H1 (cell line): ENCODE data around the gene TUBD1. TPM values are rescaled to one million over a fixed set of nuclear protein-coding genes. Genes with fewer than 3 reads are reported as not detected.

Source experiments
- CTCF ChIA-PET: fragments of 300-600 bp; sonication (Branson Sonifier 250); formaldehyde crosslinking; loops from one replicate; lab custom pipeline; 2021; ENCODE audit not compliant: partially characterized antibody; lab: Charles Lee
- POLR2A ChIA-PET: fragments of 300-600 bp; sonication (Branson Sonifier 250); formaldehyde crosslinking; loops from one replicate; lab custom pipeline; 2021; ENCODE audit warnings: inconsistent platforms; ENCODE audit not compliant: partially characterized antibody; lab: Charles Lee
- DNase-seq, 2 experiments: peaks; one replicate each; pipeline versions ENCODE4 v3.0.0 to v3.0.0-alpha.2; 2010 to 2022; ENCODE audit warnings: low spot score in 2 of 2, low read depth in 1 of 2, mixed read lengths in 1 of 2
- FAIRE-seq: peaks from 2 replicates; lab custom pipeline; 2011; peaks lifted over from hg19 to GRCh38; lab: Jason Lieb, UNC
- H2AFZ ChIP-seq: 2 replicates; pipeline ENCODE4 v1.8.1; 2012; ENCODE audit warnings: low read length, inconsistent platforms
- H2AK5ac ChIP-seq: 2 replicates; pipeline ENCODE4 v1.6.1; 2013; ENCODE audit warnings: low read depth, low read length
- H2BK120ac ChIP-seq: replicated peaks from 2 replicates; pipeline ENCODE3; 2013; ENCODE audit warnings: low read depth, low read length, inconsistent platforms
- H2BK12ac ChIP-seq: 2 replicates; pipeline ENCODE4 v1.6.1; 2013; ENCODE audit warnings: low read depth, low read length
- H2BK15ac ChIP-seq: 2 replicates; pipeline ENCODE4 v1.6.1; 2013; ENCODE audit warnings: low read length
- H2BK20ac ChIP-seq: 2 replicates; pipeline ENCODE4 v1.6.1; 2013; ENCODE audit warnings: low read length
- H2BK5ac ChIP-seq: 2 replicates; pipeline ENCODE4 v1.6.1; 2013; ENCODE audit warnings: low read depth, low read length
- H3K14ac ChIP-seq: 2 replicates; pipeline ENCODE4 v1.6.1; 2013; ENCODE audit warnings: inconsistent platforms; ENCODE audit not compliant: insufficient read length
- H3K18ac ChIP-seq: 2 replicates; pipeline ENCODE4 v1.6.1; 2013; ENCODE audit warnings: low read length; ENCODE audit errors: extremely low read depth
- H3K23ac ChIP-seq: 2 replicates; pipeline ENCODE4 v1.6.1; 2013; ENCODE audit warnings: inconsistent platforms; ENCODE audit not compliant: insufficient read length
- H3K23me2 ChIP-seq: 2 replicates; pipeline ENCODE4 v1.6.1; 2013; ENCODE audit warnings: low read depth, low read length
- H3K27ac ChIP-seq: 2 replicates; pipeline ENCODE4 v1.6.1; 2011; ENCODE audit warnings: low read depth, low read length, inconsistent platforms
- H3K27me3 ChIP-seq, 4 experiments: replicated peaks in 1 of 4; 1 replicate in 1 of 4; 2 replicates in 3 of 4; pipeline versions ENCODE4 v1.6.1 to v1.8.1; 2011 to 2013; ENCODE audit warnings: low read length in 3 of 4, mild to moderate bottlenecking in 3 of 4, inconsistent platforms in 2 of 4, mixed read lengths in 2 of 4, moderate library complexity in 1 of 4; ENCODE audit not compliant: control insufficient read depth in 3 of 4, insufficient read depth in 3 of 4; ENCODE audit errors: extremely low read depth in 1 of 4
- H3K36me3 ChIP-seq, 4 experiments: 2 replicates each; pipeline versions ENCODE4 v1.6.1 to v1.8.1; 2011 to 2013; ENCODE audit warnings: mild to moderate bottlenecking in 4 of 4, low read length in 3 of 4, moderate library complexity in 2 of 4, control low read depth in 1 of 4, inconsistent platforms in 1 of 4; ENCODE audit not compliant: insufficient read depth in 4 of 4, control insufficient read depth in 2 of 4
- H3K4ac ChIP-seq: replicated peaks from 2 replicates; pipeline ENCODE3; 2013; ENCODE audit warnings: low read length, low read depth, mixed read lengths, inconsistent platforms; ENCODE audit not compliant: insufficient read length
- H3K4me1 ChIP-seq, 4 experiments: replicated peaks in 1 of 4; 1 replicate in 1 of 4; 2 replicates in 3 of 4; pipeline versions ENCODE4 v1.6.1 to v1.8.1; 2011 to 2013; ENCODE audit warnings: low read length in 3 of 4, inconsistent platforms in 2 of 4, mixed read lengths in 1 of 4; ENCODE audit not compliant: insufficient read depth in 4 of 4, control insufficient read depth in 3 of 4
- H3K4me2 ChIP-seq, 2 experiments: 2 replicates each; pipeline versions ENCODE4 v1.6.1 to v1.8.1; 2011 to 2013; ENCODE audit warnings: low read depth in 2 of 2, low read length in 2 of 2, control low read depth in 1 of 2, inconsistent platforms in 1 of 2, mild to moderate bottlenecking in 1 of 2; ENCODE audit not compliant: insufficient read depth in 1 of 2
- H3K4me3 ChIP-seq, 4 experiments: fragments of 200-600, 300-600 bp in 1 of 4; sonication (generic), shearing (Covaris generic), sonication (Bioruptor Twin) in 1 of 4; 2 replicates each; pipeline versions ENCODE4 v1.5.1 to v1.8.1; 2011 to 2016; ENCODE audit warnings: low read length in 4 of 4, low read depth in 3 of 4, control low read depth in 2 of 4, inconsistent platforms in 2 of 4, mild to moderate bottlenecking in 2 of 4, mixed read lengths in 1 of 4, moderate library complexity in 1 of 4; ENCODE audit not compliant: insufficient read depth in 2 of 4; ENCODE audit errors: extremely low read depth in 1 of 4
- H3K56ac ChIP-seq: replicated peaks from 2 replicates; pipeline ENCODE3; 2013; ENCODE audit warnings: low read depth, mild to moderate bottlenecking, mixed read lengths, low read length, inconsistent platforms; ENCODE audit not compliant: insufficient read length
- H3K79me1 ChIP-seq: 2 replicates; pipeline ENCODE4 v1.6.1; 2013; ENCODE audit warnings: low read depth, low read length, control low read depth
- H3K79me2 ChIP-seq, 2 experiments: 2 replicates each; pipeline versions ENCODE4 v1.6.1 to v1.8.1; 2012 to 2013; ENCODE audit warnings: low read length in 2 of 2, mild to moderate bottlenecking in 2 of 2, inconsistent platforms in 1 of 2; ENCODE audit not compliant: insufficient read depth in 2 of 2, control insufficient read depth in 1 of 2
- H3K9ac ChIP-seq, 4 experiments: replicated peaks in 1 of 4; 1 replicate in 1 of 4; 2 replicates in 3 of 4; pipeline versions ENCODE4 v1.6.1 to v1.8.1; 2011 to 2013; ENCODE audit warnings: low read depth in 3 of 4, low read length in 3 of 4, control low read depth in 2 of 4, mild to moderate bottlenecking in 2 of 4, moderate library complexity in 2 of 4, inconsistent platforms in 1 of 4; ENCODE audit errors: extremely low read depth in 1 of 4
- H3K9me3 ChIP-seq, 2 experiments: 2 replicates each; pipeline versions ENCODE4 v1.6.1 to v1.8.1; 2012 to 2013; ENCODE audit warnings: mild to moderate bottlenecking in 2 of 2, moderate library complexity in 2 of 2, control low read depth in 1 of 2, inconsistent platforms in 1 of 2, low read depth in 1 of 2, low read length in 1 of 2, mixed read lengths in 1 of 2; ENCODE audit not compliant: insufficient read depth in 2 of 2
- H4K20me1 ChIP-seq, 2 experiments: replicated peaks in 1 of 2; 2 replicates each; pipeline versions ENCODE3 to v1.8.1; 2011 to 2013; ENCODE audit warnings: inconsistent platforms in 2 of 2, low read length in 2 of 2, mild to moderate bottlenecking in 1 of 2; ENCODE audit not compliant: insufficient read depth in 2 of 2, control insufficient read depth in 1 of 2
- H4K5ac ChIP-seq: 2 replicates; pipeline ENCODE4 v1.6.1; 2013; ENCODE audit warnings: low read length, low read depth, mixed read lengths, inconsistent platforms; ENCODE audit not compliant: insufficient read length
- H4K8ac ChIP-seq: 2 replicates; pipeline ENCODE4 v1.8.0; 2013; ENCODE audit warnings: mild to moderate bottlenecking, moderate library complexity, low read length, inconsistent platforms; ENCODE audit not compliant: insufficient read depth; ENCODE audit errors: extremely low read depth
- H4K91ac ChIP-seq: replicated peaks from 2 replicates; pipeline ENCODE3; 2013; ENCODE audit warnings: low read length, mixed read lengths, inconsistent platforms; ENCODE audit not compliant: insufficient read length
- GABPA ChIP-seq: IDR thresholded peaks from 2 replicates; pipeline ENCODE4 v1.6.1; 2011; ENCODE audit warnings: mild to moderate bottlenecking, low read length, moderate library complexity, borderline replicate concordance; ENCODE audit not compliant: insufficient read depth
- TCF12 ChIP-seq: IDR thresholded peaks from 2 replicates; pipeline ENCODE4 v1.6.1; 2011; ENCODE audit warnings: low read depth, mild to moderate bottlenecking, low read length
- WGBS, 2 experiments: shearing (Covaris generic) in 1 of 2; methylation state at CpG; one replicate each; pipeline versions ENCODE4 v1.1.6 to v1.1.7; 2013 to 2015; ENCODE audit warnings: low lambda C conversion rate in 2 of 2, mixed read lengths in 2 of 2, inconsistent platforms in 1 of 2, low coverage in 1 of 2, missing lambda C conversion rate in 1 of 2; ENCODE audit not compliant: insufficient replicate concordance in 2 of 2, insufficient coverage in 1 of 2, insufficient read length in 1 of 2; ENCODE audit errors: extremely low coverage in 1 of 2, missing lambda C conversion rate in 1 of 2; 5-methylcytosine and 5-hydroxymethylcytosine counted together
- polyA plus RNA-seq, 7 experiments: library from polyadenylated mRNA; depleted of rRNA in 3 of 7; stranded (reverse) in 5 of 7; unstranded in 2 of 7; fragments of >200 nt in 5 of 7; fragments of 200-250 nt in 2 of 7; gene quantifications; 1 replicate in 5 of 7; 2 replicates in 1 of 7; 4 replicates in 1 of 7; pipeline versions ENCODE4 v1.2.1 to v1.2.3, GENCODE V29; 2011 to 2013; ENCODE audit warnings: missing spikeins in 2 of 7, mixed read lengths in 2 of 7
- total RNA-seq: library from RNA; stranded (reverse); fragmentation: NEBNext Ultra II Directional; extraction: Animal tissue kit (Norgen Biotek cat#: 25700); gene quantifications from 2 replicates; pipeline ENCODE4 v1.2.1, GENCODE V29; 2021

The TUBD1 gene
- total and polyA plus RNA-seq, 2 of the 8 experiments (the other 6 are each of a cell fraction or from before 2014, with no cell fraction given) = 9.1 to 17.5 TPM

DNA sequence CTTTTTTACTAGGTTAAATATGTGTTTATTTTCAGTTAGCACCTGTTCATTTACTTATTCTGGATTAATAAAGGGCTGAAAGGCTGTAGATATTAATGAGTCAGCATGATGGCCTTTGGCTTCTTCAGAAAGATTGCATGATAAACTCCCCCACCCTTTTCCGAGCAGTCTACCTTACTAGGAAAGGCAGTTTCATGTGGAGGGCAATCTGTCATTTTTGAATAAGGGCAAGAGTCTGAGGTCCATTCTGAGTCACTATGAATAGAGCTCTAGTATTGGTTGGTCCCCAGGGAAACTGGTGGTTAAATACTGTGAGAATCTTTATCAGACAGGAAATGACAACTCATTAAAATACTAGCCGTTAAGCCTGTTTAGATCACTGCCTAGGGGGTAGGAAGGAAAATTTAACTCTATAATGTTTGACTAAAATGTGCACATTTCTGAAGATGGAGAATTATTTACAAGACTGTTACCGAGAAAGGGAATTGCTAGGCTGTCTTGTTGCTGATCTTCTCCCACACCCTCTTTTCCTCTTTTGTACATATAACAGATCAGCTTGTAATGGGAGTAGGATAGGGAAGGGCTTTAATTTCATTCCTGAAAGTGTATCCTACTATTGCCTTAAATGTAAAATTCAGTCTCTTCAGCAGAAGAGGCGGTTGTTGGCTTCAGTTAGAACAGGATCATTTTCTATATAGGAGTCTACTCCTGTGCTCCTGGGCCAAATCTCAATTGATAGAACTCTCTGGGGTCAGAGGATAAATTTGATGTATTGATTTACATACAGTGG is 63.3 kb downstream of the TUBD1 start:
- H4K91ac ChIP-seq = no peak overlapping the region
- H3K36me3 ChIP-seq = no peaks in the 10 kb centered on the region
- no peak overlapping the region for H2BK120ac ChIP-seq
- no peak overlapping the region for H3K4me2 ChIP-seq
- no peak overlapping the region for H4K8ac ChIP-seq
- no peak overlapping the region for H2BK15ac ChIP-seq
- no peaks in the 10 kb centered on the region for H4K20me1 ChIP-seq
- 74% methylated on average over 4 of the region's 4 CpGs; no CpG with 5 or more reads in 1 of the 2 experiments for WGBS, 2 experiments
- peaks cover 2 to 11% (median 10%) of the 10 kb centered on the region in 4 experiments; a peak in 5 of 7 replicates for H3K4me1 ChIP-seq
- H2AK5ac ChIP-seq = no peak overlapping the region
- H3K18ac ChIP-seq = no peak overlapping the region
- CTCF ChIA-PET = interaction anchor here (0.8 to 4.4 kb wide), 2 partner anchors 24 to 76 kb away, joined by 3 to 19 read pairs; no protein-coding TSS in a partner anchor
- H3K79me2 ChIP-seq = no peaks in the 10 kb centered on the region
- no peak overlapping the region for H3K23ac ChIP-seq
- no peak overlapping the region for H3K9ac ChIP-seq
- no peak overlapping the region for H2AFZ ChIP-seq
- H3K27me3 ChIP-seq = no peaks in the 10 kb centered on the region
- no peak for FAIRE-seq
- no peak for DNase-seq
- no peak overlapping the region for H2BK5ac ChIP-seq
- H3K4ac ChIP-seq = no peak overlapping the region
- H2BK12ac ChIP-seq = no peak overlapping the region
- no peak overlapping the region for H3K27ac ChIP-seq
- H3K9me3 ChIP-seq = no peaks in the 10 kb centered on the region
- no peak overlapping the region for H2BK20ac ChIP-seq
- no peak overlapping the region for H3K56ac ChIP-seq
- H3K4me3 ChIP-seq = no peak overlapping the region
- no peak overlapping the region for H4K5ac ChIP-seq
- POLR2A ChIA-PET = interaction anchor here (1.3 to 11.2 kb wide), 2 partner anchors 13 to 122 kb away, joined by 3 to 137 read pairs; partner anchors contain the start of genes PTRH2 and VMP1
- no peaks in the 10 kb centered on the region for H3K79me1 ChIP-seq
- no peaks in the 10 kb centered on the region for H3K23me2 ChIP-seq
- H3K14ac ChIP-seq = no peak overlapping the region
- TF ChIP-seq TCF12 = no peak
- no peak for TF ChIP-seq GABPA
